Upper lobe of left lung (tissue), 6 donors: ENCODE results near the gene B4GALNT1. TPM values are rescaled to one million over a fixed set of nuclear protein-coding genes. Genes with fewer than 3 reads are reported as not detected.

Source experiments
- ATAC-seq, 2 donors: fragments of 200-7000 bp; cut with Tn5 transposase; one replicate each; pipeline ENCODE4 v1.9.1; 2022; ENCODE audit warnings: mild to moderate bottlenecking in 2 of 2, moderate library complexity in 2 of 2; ENCODE audit not compliant: low FRiP score in 2 of 2
- DNase-seq, 2 donors: peaks; one replicate each; pipeline ENCODE4 v3.0.0-alpha.2; 2019 to 2020
- H3K27ac ChIP-seq, 4 donors: fragments of 200-600 bp; sonication (generic); one replicate each; pipeline ENCODE4 v1.5.1; 2016 to 2019
- H3K27me3 ChIP-seq, 4 donors: fragments of 200-600 bp; sonication (generic); one replicate each; pipeline ENCODE4 v1.5.1; 2017 to 2019
- H3K36me3 ChIP-seq, 4 donors: fragments of 200-600 bp; sonication (generic); one replicate each; pipeline ENCODE4 v1.5.1; 2016 to 2019
- H3K4me1 ChIP-seq, 4 donors: fragments of 200-600 bp; sonication (generic); one replicate each; pipeline ENCODE4 v1.5.1; 2018 to 2019
- H3K4me3 ChIP-seq, 4 donors: fragments of 200-600 bp; sonication (generic); one replicate each; pipeline ENCODE4 v1.5.1; 2017 to 2019; ENCODE audit warnings: mild to moderate bottlenecking in 2 of 4, moderate library complexity in 1 of 4
- H3K9me3 ChIP-seq, 4 donors: fragments of 200-600 bp; sonication (generic); one replicate each; pipeline ENCODE4 v1.5.1; 2018 to 2019
- EP300 ChIP-seq, 4 donors: sonication (generic); formaldehyde crosslinking; IDR thresholded peaks; one replicate each; pipeline ENCODE4 v1.5.1; 2017; ENCODE audit warnings: antibody characterized with exemption in 4 of 4, control low read depth in 2 of 4
- POLR2A ChIP-seq, 4 donors: fragments of 450-650 bp; IDR thresholded peaks; one replicate each; pipeline ENCODE4 v1.5.1; 2016 to 2017; ENCODE audit warnings: antibody characterized with exemption in 4 of 4, mild to moderate bottlenecking in 2 of 4
- POLR2AphosphoS5 ChIP-seq, 2 donors: sonication (generic); formaldehyde crosslinking; IDR thresholded peaks; one replicate each; pipeline ENCODE4 v1.5.1; 2017; ENCODE audit warnings: antibody characterized with exemption in 2 of 2
- WGBS, 2 donors: methylation state at CpG; one replicate each; pipeline ENCODE4 v1.1.5; 2017 to 2018; 5-methylcytosine and 5-hydroxymethylcytosine counted together
- total RNA-seq, 6 donors: library from RNA; depleted of rRNA in 4 of 6; stranded (reverse); fragments of >200 nt in 4 of 6; gene quantifications; one replicate each; pipeline versions ENCODE4 v1.1.0 to v1.2.1, GENCODE V29; 2016 to 2021
- TF ChIP-seq, protein P1 (sequence below), 6 experiments: fragments of 450-650 bp in 4 of 6; fragments of 200-600 bp in 2 of 6; sonication (generic) in 2 of 6; IDR thresholded peaks; one replicate each; pipeline ENCODE4 v1.5.1; 2016 to 2019; ENCODE audit warnings: antibody characterized with exemption in 6 of 6
- donor health status: DM: no; HTN: no; CAD: no; lungs with moderate emphysema.
- donor health status: DM: no; HTN: yes; CAD: no; lungs with severe emphysema.

B4GALNT1 gene
- total RNA-seq, 6 donors from 2014 or later = under 0.01 to 2.6 (median 0.80) TPM

DNA sequence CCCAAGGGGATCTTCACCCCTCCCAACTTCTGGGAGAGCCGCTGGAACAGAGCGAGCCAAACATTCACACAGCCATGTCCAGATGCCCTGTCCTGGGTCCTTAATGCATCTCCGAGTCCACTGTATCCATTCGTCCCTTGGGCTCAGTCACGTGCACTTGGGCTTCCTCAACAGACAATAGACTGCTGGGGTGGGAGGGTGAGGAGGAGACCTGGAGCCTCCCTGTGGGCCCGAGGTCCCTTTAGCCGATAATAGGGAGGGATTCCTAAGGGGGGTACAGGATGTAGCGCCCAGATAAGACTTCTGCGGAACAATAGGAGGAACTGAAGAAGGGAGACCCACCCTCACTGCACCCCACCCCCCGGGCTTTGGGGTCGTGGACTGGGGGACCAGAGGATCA is 15.1 kb downstream of the B4GALNT1 start:
- no peak overlapping the region for H3K27ac ChIP-seq
- TF ChIP-seq, protein P1, sequence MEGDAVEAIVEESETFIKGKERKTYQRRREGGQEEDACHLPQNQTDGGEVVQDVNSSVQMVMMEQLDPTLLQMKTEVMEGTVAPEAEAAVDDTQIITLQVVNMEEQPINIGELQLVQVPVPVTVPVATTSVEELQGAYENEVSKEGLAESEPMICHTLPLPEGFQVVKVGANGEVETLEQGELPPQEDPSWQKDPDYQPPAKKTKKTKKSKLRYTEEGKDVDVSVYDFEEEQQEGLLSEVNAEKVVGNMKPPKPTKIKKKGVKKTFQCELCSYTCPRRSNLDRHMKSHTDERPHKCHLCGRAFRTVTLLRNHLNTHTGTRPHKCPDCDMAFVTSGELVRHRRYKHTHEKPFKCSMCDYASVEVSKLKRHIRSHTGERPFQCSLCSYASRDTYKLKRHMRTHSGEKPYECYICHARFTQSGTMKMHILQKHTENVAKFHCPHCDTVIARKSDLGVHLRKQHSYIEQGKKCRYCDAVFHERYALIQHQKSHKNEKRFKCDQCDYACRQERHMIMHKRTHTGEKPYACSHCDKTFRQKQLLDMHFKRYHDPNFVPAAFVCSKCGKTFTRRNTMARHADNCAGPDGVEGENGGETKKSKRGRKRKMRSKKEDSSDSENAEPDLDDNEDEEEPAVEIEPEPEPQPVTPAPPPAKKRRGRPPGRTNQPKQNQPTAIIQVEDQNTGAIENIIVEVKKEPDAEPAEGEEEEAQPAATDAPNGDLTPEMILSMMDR (IDR thresholded peaks at IDR 0.05) = no peak
- TF ChIP-seq POLR2AphosphoS5 (IDR thresholded peaks at IDR 0.05) (no peak), POLR2A (IDR thresholded peaks at IDR 0.05) (no peak), EP300 (IDR thresholded peaks at IDR 0.05) (no peak)
- ATAC-seq (no peak), DNase-seq (no peak)
- H3K27me3 ChIP-seq = peaks cover 0 to 41% (median 18%) of the 10 kb centered on the region in 4 donors
- H3K4me1 ChIP-seq = peaks cover 14 to 31% (median 25%) of the 10 kb centered on the region in 4 donors
- no peaks in the 10 kb centered on the region for H3K36me3 ChIP-seq
- WGBS, 2 donors = 57 to 64% methylated on average over 9 to 11 of the region's 11 CpGs
- H3K9me3 ChIP-seq = no peaks in the 10 kb centered on the region
- H3K4me3 ChIP-seq = no peak overlapping the region

DNA sequence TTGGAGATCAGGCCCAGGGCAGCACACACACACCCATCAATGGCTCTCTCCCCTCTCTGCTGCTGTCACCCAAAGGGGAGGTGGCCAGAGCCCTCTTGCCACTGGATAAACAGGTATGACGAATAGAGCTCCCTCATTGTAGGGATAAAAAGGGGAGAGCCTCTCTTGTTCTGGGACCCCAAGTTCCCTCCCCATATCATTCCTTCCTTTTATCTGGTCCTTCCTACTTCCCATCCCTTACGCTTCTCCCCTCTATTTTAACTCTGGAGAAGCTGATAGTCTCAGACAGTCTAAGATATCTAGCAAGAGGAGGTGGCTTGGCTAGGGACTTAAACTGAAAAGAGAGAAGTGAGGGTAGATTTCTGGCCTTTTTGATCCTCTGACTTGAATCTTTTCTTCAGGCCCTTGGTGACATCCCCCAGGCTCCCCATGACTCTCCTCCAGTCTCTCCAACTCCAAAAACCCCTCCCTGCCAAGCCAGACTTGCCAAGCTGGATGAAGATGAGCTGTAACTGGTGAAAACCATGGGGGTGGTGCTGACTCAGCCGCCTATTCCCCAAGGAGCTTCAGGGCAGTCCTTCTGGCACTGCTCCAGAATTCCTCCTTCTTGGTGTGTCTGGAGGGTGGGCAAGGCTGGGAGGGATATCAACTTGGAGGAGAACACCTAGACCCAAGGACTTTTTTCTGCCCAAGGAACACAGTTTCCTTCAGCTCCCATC is 16.5 kb downstream of the B4GALNT1 start:
- Histone ChIP-seq H3K9me3 (no peaks in the 10 kb centered on the region), H3K27ac (no peak overlapping the region), H3K4me3 (no peak overlapping the region), H3K36me3 (no peaks in the 10 kb centered on the region), H3K27me3 (peaks cover 0 to 38% (median 15%) of the 10 kb centered on the region in 4 donors), H3K4me1 (peaks cover 9 to 29% (median 25%) of the 10 kb centered on the region in 4 donors)
- 84 to 87% methylated on average over 3 of the region's 3 CpGs for WGBS, 2 donors
- no peak for TF ChIP-seq POLR2A (IDR thresholded peaks at IDR 0.05)
- DNase-seq = no peak
- ATAC-seq = no peak

DNA sequence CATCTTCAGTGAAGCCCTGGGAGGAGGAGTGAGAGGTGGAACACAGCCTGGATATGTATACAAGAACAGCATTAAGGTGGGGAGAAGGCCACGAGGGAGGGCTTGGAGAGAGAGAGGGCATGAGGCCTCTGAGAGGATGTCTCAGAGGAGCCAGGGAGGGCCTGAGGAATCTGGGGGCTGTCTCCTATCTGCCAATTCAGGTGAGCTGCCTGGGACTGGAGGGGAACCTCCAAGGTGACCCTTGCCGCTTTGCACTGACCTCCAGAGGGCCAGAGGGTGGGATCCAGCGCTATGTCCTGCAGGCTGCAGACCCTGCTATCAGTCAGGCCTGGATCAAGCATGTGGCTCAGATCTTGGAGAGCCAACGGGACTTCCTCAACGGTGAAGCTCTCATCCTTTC is 17.4 kb downstream of the B4GALNT1 start:
- Histone ChIP-seq H3K36me3 (no peaks in the 10 kb centered on the region), H3K4me3 (no peak overlapping the region), H3K27ac (no peak overlapping the region), H3K27me3 (peaks cover 0 to 33% (median 7%) of the 10 kb centered on the region in 4 donors), H3K4me1 (peaks cover 9 to 29% (median 25%) of the 10 kb centered on the region in 4 donors), H3K9me3 (no peaks in the 10 kb centered on the region)
- DNase-seq (no peak), ATAC-seq (no peak)
- no peak for TF ChIP-seq EP300 (IDR thresholded peaks at IDR 0.05)
- TF ChIP-seq, protein P1 (IDR thresholded peaks at IDR 0.05) = no peak
- no peak for TF ChIP-seq POLR2A (IDR thresholded peaks at IDR 0.05)
- no peak for TF ChIP-seq POLR2AphosphoS5 (IDR thresholded peaks at IDR 0.05)
- 86 to 88% methylated on average over 5 of the region's 5 CpGs for WGBS, 2 donors

DNA sequence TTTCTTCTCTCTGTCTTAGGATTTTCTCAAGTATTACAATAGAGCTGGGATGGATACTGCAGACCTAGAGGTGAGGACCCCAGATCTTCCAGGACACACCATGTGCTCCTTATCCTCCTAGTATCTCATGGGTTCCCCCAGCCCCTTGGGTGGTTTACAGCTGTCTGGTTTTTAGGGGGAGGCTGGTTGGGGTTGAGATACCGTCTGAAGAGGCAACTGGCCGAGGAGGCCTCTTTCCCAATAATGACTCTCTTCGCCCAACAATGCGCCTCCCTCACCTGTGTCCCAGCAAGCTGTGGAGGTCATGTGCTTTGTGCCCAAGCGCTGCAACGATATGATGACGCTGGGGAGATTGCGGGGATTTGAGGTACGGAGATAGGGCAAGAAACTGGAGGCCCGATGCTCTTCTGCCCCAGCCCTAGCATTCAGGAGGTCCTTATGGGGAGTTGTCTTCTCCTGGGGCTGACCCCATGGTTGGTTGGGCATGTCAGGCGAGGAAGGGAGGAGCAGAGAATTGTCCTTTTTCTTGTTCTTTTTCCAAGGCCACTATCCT is 18.0 kb downstream of the B4GALNT1 start:
- no peak for TF ChIP-seq POLR2A (IDR thresholded peaks at IDR 0.05)
- no peak for TF ChIP-seq POLR2AphosphoS5 (IDR thresholded peaks at IDR 0.05)
- TF ChIP-seq, protein P1 (IDR thresholded peaks at IDR 0.05) = no peak
- TF ChIP-seq EP300 (IDR thresholded peaks at IDR 0.05) = no peak

DNA sequence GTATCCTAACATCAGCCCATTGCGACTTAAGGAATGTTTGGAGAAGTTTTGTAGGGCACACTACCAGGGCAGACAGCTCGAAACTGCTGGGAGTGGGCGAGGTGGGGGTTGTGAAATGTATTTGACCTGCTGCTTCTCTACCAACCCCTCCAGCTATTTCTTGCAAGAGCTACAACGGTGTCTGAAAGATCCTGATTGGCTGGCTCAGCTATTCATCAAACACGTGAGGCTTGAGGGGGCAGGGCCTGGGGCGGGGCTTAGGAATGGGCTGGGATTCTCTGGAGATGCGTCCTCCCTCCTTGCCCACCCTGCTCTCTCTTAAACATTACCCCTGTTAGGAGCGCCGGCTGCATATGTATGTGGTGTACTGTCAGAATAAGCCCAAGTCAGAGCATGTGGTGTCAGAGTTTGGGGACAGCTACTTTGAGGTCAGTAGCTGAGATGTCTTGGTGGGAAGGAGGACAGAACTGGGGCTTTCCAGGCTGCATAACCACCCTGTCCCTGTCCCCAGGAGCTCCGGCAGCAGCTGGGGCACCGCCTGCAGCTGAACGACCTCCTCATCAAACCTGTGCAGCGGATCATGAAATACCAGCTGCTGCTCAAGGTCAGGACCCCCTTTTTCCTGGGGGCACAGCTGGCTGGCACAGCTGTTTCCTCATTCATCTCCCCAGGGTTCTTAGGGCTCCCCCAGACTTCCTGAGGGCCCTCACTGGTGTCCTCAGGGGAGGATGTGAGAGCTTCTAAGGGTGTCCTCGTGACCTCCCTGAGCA is 18.6 kb downstream of the B4GALNT1 start:
- TF ChIP-seq, protein P1 (IDR thresholded peaks at IDR 0.05) = no peak
- TF ChIP-seq EP300 (IDR thresholded peaks at IDR 0.05) (no peak), POLR2A (IDR thresholded peaks at IDR 0.05) (no peak), POLR2AphosphoS5 (IDR thresholded peaks at IDR 0.05) (no peak)
- H3K4me1 ChIP-seq = peaks cover 11 to 27% (median 23%) of the 10 kb centered on the region in 4 donors
- DNase-seq (peak in 1 of 2 donors; percentile 38), ATAC-seq (no peak)
- no peaks in the 10 kb centered on the region for H3K36me3 ChIP-seq
- no peak overlapping the region for H3K27ac ChIP-seq
- H3K9me3 ChIP-seq = no peaks in the 10 kb centered on the region
- peaks cover 0 to 20% (median 3%) of the 10 kb centered on the region in 4 donors for H3K27me3 ChIP-seq
- H3K4me3 ChIP-seq = no peak overlapping the region
- WGBS, 2 donors = 54 to 56% methylated on average over 8 to 14 of the region's 14 CpGs

More for the DNA sequence above, 18.0 kb downstream of the B4GALNT1 start:
- 85% methylated on average over 9 to 11 of the region's 11 CpGs for WGBS, 2 donors
- DNase-seq (no peak), ATAC-seq (no peak)
- Histone ChIP-seq H3K27ac (no peak overlapping the region), H3K4me3 (no peak overlapping the region), H3K4me1 (peaks cover 12 to 32% (median 27%) of the 10 kb centered on the region in 4 donors), H3K27me3 (peaks cover 0 to 27% (median 5%) of the 10 kb centered on the region in 4 donors), H3K9me3 (no peaks in the 10 kb centered on the region), H3K36me3 (no peaks in the 10 kb centered on the region)
